ENCODE measurements around the gene WARS2. TPM values are rescaled to one million over a fixed set of nuclear protein-coding genes. Genes with fewer than 3 reads are reported as not detected.

WARS2 gene
- total and polyA plus RNA-seq, 2 donors from 2014 or later, result 13.9 to 14.8 TPM

DNA sequence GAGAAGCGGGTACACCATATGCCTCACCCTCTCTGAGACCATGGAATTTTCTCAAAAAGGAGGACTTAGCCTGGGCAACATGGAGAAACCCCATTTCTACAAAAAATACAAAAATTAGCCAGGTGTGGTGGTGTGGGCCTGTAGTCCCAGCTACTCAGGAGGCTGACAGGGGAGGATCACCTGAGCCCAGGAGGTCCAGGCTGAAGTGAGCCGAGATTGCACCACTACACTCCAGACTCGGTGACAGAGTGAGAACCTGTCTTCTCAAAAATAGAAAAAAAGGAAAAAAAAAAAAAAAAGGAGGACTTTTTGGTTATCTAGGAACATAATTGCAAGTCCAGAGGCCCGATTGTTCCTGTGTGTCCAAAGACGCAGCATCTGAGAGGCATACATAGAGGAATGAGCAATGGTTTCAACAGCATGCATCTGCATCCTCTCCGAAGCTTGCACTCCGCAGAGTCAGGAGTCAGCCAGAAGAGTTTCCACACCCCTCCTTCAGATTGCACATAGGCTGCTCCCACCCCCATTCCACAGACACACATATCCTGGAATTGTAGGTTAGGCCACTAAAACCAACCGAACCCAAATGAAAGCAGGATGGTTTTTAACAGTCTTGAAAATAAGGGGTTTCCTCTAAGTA is 149.8 kb downstream of the WARS2 start:
- peak in 1 of 5 donors; percentile 4 for DNase-seq
- peaks cover 0 to 7% (median 0%) of the 10 kb centered on the region in 3 donors for H3K4me1 ChIP-seq (ENCODE audit: control insufficient read depth in 2 of 3, insufficient read depth in 2 of 3, low read depth in 1 of 3, low read length in 3 of 3)
- peaks cover 0 to 9% (median 0%) of the 10 kb centered on the region in 3 donors for H3K9me3 ChIP-seq (ENCODE audit: control insufficient read depth in 2 of 3, insufficient read depth in 1 of 3, low read length in 3 of 3)
- FAIRE-seq, result no peak
- H3K4me3 ChIP-seq (ENCODE audit: low read length in 3 of 3), result no peak overlapping the region
- H3K27me3 ChIP-seq (ENCODE audit: control insufficient read depth, insufficient read depth, low read length), result peaks cover 95% of the 10 kb centered on the region
- H3K27ac ChIP-seq (ENCODE audit: low read depth in 2 of 2, low read length in 2 of 2), result no peak overlapping the region
- intact Hi-C loops (cut with DNase I), result no loop called here
- H3K9ac ChIP-seq (ENCODE audit: low read length in 3 of 3), result no peak overlapping the region
- H3K36me3 ChIP-seq (ENCODE audit: control insufficient read depth in 2 of 3, insufficient read depth in 3 of 3, low read length in 3 of 3), result no peaks in the 10 kb centered on the region
- TF ChIP-seq CTCF (IDR thresholded peaks at IDR 0.05; ENCODE audit: borderline replicate concordance, extremely low read depth, insufficient read depth), result no peak

GRCh38 chr1:118989878-118990378 is 150.5 kb downstream of the WARS2 start:
- Histone ChIP-seq H3K4me1 (ENCODE audit: control insufficient read depth in 2 of 3, insufficient read depth in 2 of 3, low read depth in 1 of 3, low read length in 3 of 3) (peaks cover 0 to 7% (median 0%) of the 10 kb centered on the region in 3 donors), H3K27me3 (ENCODE audit: control insufficient read depth, insufficient read depth, low read length) (peaks cover 94% of the 10 kb centered on the region), H3K9me3 (ENCODE audit: control insufficient read depth in 2 of 3, insufficient read depth in 1 of 3, low read length in 3 of 3) (peaks cover 0 to 9% (median 0%) of the 10 kb centered on the region in 3 donors), H3K36me3 (ENCODE audit: control insufficient read depth in 2 of 3, insufficient read depth in 3 of 3, low read length in 3 of 3) (no peaks in the 10 kb centered on the region), H3K9ac (ENCODE audit: low read length in 3 of 3) (no peak overlapping the region), H3K4me3 (ENCODE audit: low read length in 3 of 3) (no peak overlapping the region), H3K27ac (ENCODE audit: low read depth in 2 of 2, low read length in 2 of 2) (no peak overlapping the region)
- DNase-seq (peak in 1 of 5 donors; percentile 43), FAIRE-seq (no peak)
- TF ChIP-seq CTCF (IDR thresholded peaks at IDR 0.05; ENCODE audit: borderline replicate concordance, extremely low read depth, insufficient read depth), result no peak
- intact Hi-C loops (cut with DNase I), result no loop called here

DNA sequence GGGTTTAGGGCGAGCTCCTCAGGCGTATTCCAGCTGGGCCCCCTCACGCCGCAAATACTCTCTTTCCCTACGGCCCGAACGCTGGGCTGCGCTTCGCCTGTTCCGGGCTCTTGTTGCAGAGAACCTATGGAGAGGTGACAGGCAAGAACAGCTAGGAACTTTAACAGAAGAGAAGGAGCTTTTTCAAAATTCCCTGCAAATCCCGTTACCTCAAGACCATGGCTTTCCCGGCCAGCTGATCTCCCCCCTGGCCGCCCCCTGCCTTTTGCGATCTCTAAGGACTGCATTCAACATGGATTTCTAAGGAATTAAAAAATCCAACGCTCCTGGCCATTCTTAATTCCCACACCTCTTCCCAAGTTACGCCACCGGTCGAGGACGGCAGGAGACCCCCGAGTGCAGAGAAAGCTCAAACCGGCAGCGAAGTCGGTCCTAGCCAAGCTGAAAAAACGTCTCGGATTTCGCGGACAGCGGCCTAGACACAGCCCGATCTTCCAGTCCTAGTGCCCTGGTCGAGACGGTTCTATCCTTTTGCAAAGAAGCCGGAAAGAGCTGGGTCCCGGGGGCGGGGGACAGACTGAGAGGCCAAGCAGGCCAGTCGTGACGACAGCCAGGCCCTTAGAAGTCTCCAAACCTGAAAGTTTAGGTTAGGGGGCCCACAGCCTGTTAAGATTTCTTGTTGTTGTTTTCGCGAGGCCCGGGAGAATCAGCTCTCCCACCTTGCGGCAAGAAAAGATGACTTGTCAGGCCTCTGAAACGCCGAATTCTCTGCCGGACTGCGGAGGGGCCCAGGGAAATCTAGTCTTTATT is 151.2 kb downstream of the WARS2 start:
- Histone ChIP-seq H3K27ac (ENCODE audit: low read depth in 2 of 2, low read length in 2 of 2) (no peak overlapping the region), H3K27me3 (ENCODE audit: control insufficient read depth, insufficient read depth, low read length) (peaks cover 90% of the 10 kb centered on the region), H3K36me3 (ENCODE audit: control insufficient read depth in 2 of 3, insufficient read depth in 3 of 3, low read length in 3 of 3) (no peaks in the 10 kb centered on the region), H3K4me1 (ENCODE audit: control insufficient read depth in 2 of 3, insufficient read depth in 2 of 3, low read depth in 1 of 3, low read length in 3 of 3) (peaks cover 0 to 10% (median 0%) of the 10 kb centered on the region in 3 donors), H3K9ac (ENCODE audit: low read length in 3 of 3) (no peak overlapping the region), H3K4me3 (ENCODE audit: low read length in 3 of 3) (no peak overlapping the region), H3K9me3 (ENCODE audit: control insufficient read depth in 2 of 3, insufficient read depth in 1 of 3, low read length in 3 of 3) (peaks cover 0 to 9% (median 0%) of the 10 kb centered on the region in 3 donors)
- TF ChIP-seq CTCF (IDR thresholded peaks at IDR 0.05; ENCODE audit: borderline replicate concordance, extremely low read depth, insufficient read depth), result no peak
- FAIRE-seq (no peak), DNase-seq (peak in 4 of 5 donors; percentile 57 to 71 (median 64))
- intact Hi-C loops (cut with DNase I), result no loop called here
